GM23248 (cell line): Measurements from ENCODE around the gene ADAM17. TPM values are rescaled to one million over a fixed set of nuclear protein-coding genes. Genes with fewer than 3 reads are reported as not detected.
"Not testable (repeated sequence)": the region's sequence is repeated elsewhere in the genome, so short reads cannot be mapped to it uniquely, and the experiment has no call there.

ENCODE experiments used
- DNase-seq: peaks from one replicate; pipeline ENCODE4 v3.0.0-alpha.2; 2015
- H2AFZ ChIP-seq: fragments of 200-600 bp; sonication (generic); 2 replicates; pipeline ENCODE4 v1.6.1; 2016; ENCODE audit warnings: antibody characterized with exemption
- H3F3A ChIP-seq: fragments of 200-600 bp; sonication (generic); 2 replicates; pipeline ENCODE4 v1.6.1; 2016; ENCODE audit warnings: mild to moderate bottlenecking, antibody characterized with exemption, mixed run types; ENCODE audit not compliant: insufficient read depth
- H3K27ac ChIP-seq: fragments of 200-600 bp; sonication (generic); 2 replicates; pipeline ENCODE4 v1.5.1; 2016; ENCODE audit warnings: mild to moderate bottlenecking
- H3K27me3 ChIP-seq: fragments of 200-600 bp; sonication (generic); replicated peaks from 2 replicates; pipeline ENCODE4 v1.6.1; 2016; ENCODE audit warnings: mild to moderate bottlenecking; ENCODE audit not compliant: insufficient read depth
- H3K36me3 ChIP-seq: fragments of 200-600 bp; sonication (generic); 2 replicates; pipeline ENCODE4 v1.6.1; 2016; ENCODE audit warnings: low read depth, mild to moderate bottlenecking
- H3K4me1 ChIP-seq: fragments of 200-600 bp; sonication (generic); 2 replicates; pipeline ENCODE4 v1.6.1; 2016; ENCODE audit warnings: mild to moderate bottlenecking; ENCODE audit not compliant: insufficient read depth
- H3K4me2 ChIP-seq: fragments of 200-600 bp; sonication (generic); one replicate; pipeline ENCODE4 v1.6.1; 2016; ENCODE audit warnings: mild to moderate bottlenecking; ENCODE audit not compliant: unreplicated experiment
- H3K4me3 ChIP-seq: fragments of 200-600 bp; sonication (generic); 2 replicates; pipeline ENCODE4 v1.5.1; 2016; ENCODE audit warnings: mild to moderate bottlenecking
- H3K79me2 ChIP-seq: fragments of 200-600 bp; sonication (generic); 2 replicates; pipeline ENCODE4 v1.6.1; 2016; ENCODE audit warnings: mild to moderate bottlenecking; ENCODE audit not compliant: insufficient read depth
- H3K9ac ChIP-seq: fragments of 200-600 bp; sonication (generic); 2 replicates; pipeline ENCODE4 v1.6.1; 2016; ENCODE audit warnings: mild to moderate bottlenecking
- H3K9me2 ChIP-seq: fragments of 200-600 bp; sonication (generic); 2 replicates; pipeline ENCODE4 v1.6.1; 2016; ENCODE audit warnings: mixed run types, mild to moderate bottlenecking, moderate library complexity; ENCODE audit not compliant: insufficient read depth
- H3K9me3 ChIP-seq: fragments of 200-600 bp; sonication (generic); one replicate; pipeline ENCODE4 v1.6.1; 2017; ENCODE audit warnings: low read depth
- H4K20me1 ChIP-seq: fragments of 200-600 bp; sonication (generic); 2 replicates; pipeline ENCODE4 v1.6.0; 2016; ENCODE audit not compliant: insufficient read depth
- EZH2 ChIP-seq: fragments of 200-600 bp; sonication (generic); IDR thresholded peaks from 2 replicates; pipeline ENCODE4 v1.6.1; 2018; ENCODE audit warnings: antibody characterized with exemption, mild to moderate bottlenecking; ENCODE audit not compliant: insufficient read depth, poor library complexity, severe bottlenecking
- EZH2phosphoT487 ChIP-seq: fragments of 200-600 bp; sonication (generic); IDR thresholded peaks from 2 replicates; pipeline ENCODE4 v1.6.1; 2018; ENCODE audit warnings: antibody characterized with exemption, moderate library complexity, mild to moderate bottlenecking, low read depth; ENCODE audit not compliant: insufficient read depth
- WGBS, 2 experiments: methylation state at CpG; one replicate each; pipeline ENCODE4 v1.1.6; 2015 to 2017; ENCODE audit warnings: low lambda C conversion rate in 2 of 2, low coverage in 1 of 2; ENCODE audit errors: missing lambda C conversion rate in 2 of 2; 5-methylcytosine and 5-hydroxymethylcytosine counted together
- in situ Hi-C: fragments of 300-500 bp; cut with MboI; formaldehyde crosslinking; loops from 2 replicates; pipeline ENCODE4 v1.15.0; 2020
- polyA plus RNA-seq: library from polyadenylated mRNA; unstranded; fragments of >200 nt; fragmentation: Nextera tagmentation; extraction: Ambion mirVana; gene quantifications from 2 replicates; pipeline ENCODE4 v1.2.1, GENCODE V29; 2016
- total RNA-seq: library from RNA; depleted of rRNA; stranded (reverse); fragments of >200 nt; shearing (Covaris generic); gene quantifications from 2 replicates; pipeline ENCODE4 v1.2.3, GENCODE V29; 2014

ADAM17 gene
- total and polyA plus RNA-seq, 2 experiments from 2014 or later, result 20.9 to 31.8 TPM

DNA sequence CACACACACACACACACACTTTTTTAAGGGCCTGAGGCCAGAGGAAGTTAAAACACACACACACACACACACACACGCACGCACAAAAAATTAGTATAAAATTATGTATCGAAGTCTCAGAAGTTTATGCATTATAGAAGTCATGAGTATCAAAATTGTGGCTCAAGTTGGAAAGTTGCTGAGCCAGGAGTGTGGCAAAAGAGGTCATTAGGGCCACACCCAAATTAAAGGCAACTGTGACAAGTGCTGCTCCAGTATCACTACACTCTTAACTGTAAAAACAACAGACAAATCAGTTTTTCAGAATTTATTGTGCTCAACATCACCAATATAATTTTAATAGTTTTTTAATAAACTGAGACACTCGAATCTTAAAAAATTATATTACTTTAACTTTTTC, 38.3 kb upstream of the ADAM17 start:
- peak overlapping the region; percentile 84 for H3K27ac ChIP-seq
- H3K4me2 ChIP-seq, result peak overlapping the region; percentile 40
- 0 out of 2 replicates have a peak overlapping the region, but pooled peaks have one; percentile 9 for H3K4me3 ChIP-seq
- 22 to 35% methylated on average over 4 of the region's 4 CpGs for WGBS, 2 experiments
- peaks cover 96% of the 10 kb centered on the region for H3K79me2 ChIP-seq
- peak; percentile 32 for DNase-seq
- H3F3A ChIP-seq, result peaks cover 76% of the 10 kb centered on the region
- peaks cover 58% of the 10 kb centered on the region for H3K4me1 ChIP-seq
- no peak overlapping the region for H2AFZ ChIP-seq
- in situ Hi-C loops, result no loop called here
- H3K9me2 ChIP-seq, result no peaks in the 10 kb centered on the region
- H4K20me1 ChIP-seq, result peaks cover 25% of the 10 kb centered on the region
- no peak for TF ChIP-seq EZH2phosphoT487
- TF ChIP-seq EZH2, result no peak
- no peaks in the 10 kb centered on the region for H3K27me3 ChIP-seq
- H3K36me3 ChIP-seq, result peaks cover 40% of the 10 kb centered on the region
- H3K9me3 ChIP-seq, result no peaks in the 10 kb centered on the region
- H3K9ac ChIP-seq, result peak overlapping the region; percentile 60

DNA sequence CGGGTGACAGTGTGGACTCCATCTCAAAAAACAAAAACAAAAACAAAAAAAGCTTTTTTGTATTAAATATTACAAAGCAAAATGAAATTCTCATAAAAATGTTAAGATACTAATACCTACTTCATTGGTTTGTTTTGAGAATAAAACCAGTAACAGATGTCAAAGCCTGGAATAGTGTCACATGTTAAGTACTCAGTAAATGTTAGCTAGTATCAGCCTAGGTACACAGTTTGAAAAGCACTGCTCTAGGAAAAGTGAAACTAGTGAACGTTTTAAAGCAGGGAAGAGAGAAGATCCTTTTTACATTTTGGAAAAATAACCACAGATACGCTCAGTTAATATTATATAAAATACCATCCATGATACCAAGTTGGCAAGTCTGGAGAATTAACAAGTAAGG, 37.1 kb upstream of the ADAM17 start:
- Histone ChIP-seq H3F3A (peaks cover 72% of the 10 kb centered on the region), H3K9me2 (no peaks in the 10 kb centered on the region), H3K4me2 (peak overlapping the region; percentile 3), H4K20me1 (peaks cover 25% of the 10 kb centered on the region), H3K36me3 (peaks cover 36% of the 10 kb centered on the region), H3K9ac (peak overlapping the region; percentile 33), H3K4me3 (no peak overlapping the region), H3K27me3 (no peaks in the 10 kb centered on the region), H3K27ac (peak overlapping the region; percentile 84), H3K9me3 (no peaks in the 10 kb centered on the region), H2AFZ (no peak overlapping the region), H3K79me2 (peaks cover 96% of the 10 kb centered on the region), H3K4me1 (peaks cover 58% of the 10 kb centered on the region)
- DNase-seq, result no peak
- TF ChIP-seq EZH2phosphoT487 (no peak), EZH2 (no peak)
- in situ Hi-C loops, result no loop called here
- WGBS, 2 experiments, result 45% methylated on average over 3 of the region's 3 CpGs

DNA sequence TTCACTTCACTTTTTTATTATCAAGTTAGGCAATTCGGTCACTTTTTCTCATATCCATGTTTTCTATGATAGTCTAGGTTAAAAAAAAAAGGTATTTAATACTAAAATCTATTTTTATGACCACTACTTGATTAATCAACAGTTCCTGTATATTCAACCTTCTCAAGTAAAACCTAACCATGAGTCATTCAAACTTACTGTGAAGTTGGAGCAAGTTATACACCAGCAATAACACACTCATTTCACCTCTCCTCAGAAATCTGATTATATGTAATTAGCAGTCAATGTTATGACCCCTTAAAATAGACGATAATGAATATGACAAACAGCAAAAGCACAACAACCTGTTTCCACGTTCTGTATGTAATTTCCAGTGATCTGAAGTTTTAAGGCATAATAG, 35.0 kb upstream of the ADAM17 start:
- in situ Hi-C loops, result no loop called here
- H3F3A ChIP-seq, result peaks cover 73% of the 10 kb centered on the region
- H3K4me1 ChIP-seq, result peaks cover 50% of the 10 kb centered on the region
- no peaks in the 10 kb centered on the region for H3K27me3 ChIP-seq
- H3K36me3 ChIP-seq, result peaks cover 51% of the 10 kb centered on the region
- TF ChIP-seq EZH2 (no peak), EZH2phosphoT487 (no peak)
- no peak overlapping the region for H3K4me3 ChIP-seq
- 45% methylated on average over 3 of the region's 3 CpGs for WGBS, 2 experiments
- no peaks in the 10 kb centered on the region for H3K9me3 ChIP-seq
- H3K4me2 ChIP-seq, result no peak overlapping the region
- no peaks in the 10 kb centered on the region for H3K9me2 ChIP-seq
- no peak overlapping the region for H2AFZ ChIP-seq
- H4K20me1 ChIP-seq, result peaks cover 19% of the 10 kb centered on the region
- H3K27ac ChIP-seq, result peak overlapping the region; percentile 41
- peaks cover 96% of the 10 kb centered on the region for H3K79me2 ChIP-seq
- peak; percentile 71 for DNase-seq
- H3K9ac ChIP-seq, result 0 out of 2 replicates have a peak overlapping the region, but pooled peaks have one; percentile 10

DNA sequence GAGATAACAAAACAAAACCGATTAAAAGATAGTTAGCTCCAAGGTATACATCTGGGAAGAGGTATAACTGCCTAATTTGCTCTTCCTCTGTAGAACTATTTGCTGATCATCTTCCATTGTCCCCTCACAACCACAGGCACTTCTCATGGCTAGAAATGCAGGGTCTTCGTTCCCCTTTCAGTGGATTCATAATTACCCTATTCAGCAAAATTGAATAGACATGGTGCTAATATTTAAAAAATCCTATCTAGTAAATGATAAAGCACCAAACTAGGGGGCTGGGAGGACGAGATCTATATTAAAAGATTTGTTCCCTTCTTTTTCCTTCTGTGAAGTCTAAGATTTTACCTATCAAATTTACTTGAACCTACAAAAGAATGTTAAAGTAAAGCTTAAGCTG, 30.8 kb upstream of the ADAM17 start:
- Histone ChIP-seq H4K20me1 (peaks cover 14% of the 10 kb centered on the region), H3F3A (peaks cover 47% of the 10 kb centered on the region), H3K4me1 (peaks cover 17% of the 10 kb centered on the region), H3K4me2 (no peak overlapping the region), H3K4me3 (no peak overlapping the region), H2AFZ (no peak overlapping the region), H3K9ac (no peak overlapping the region), H3K79me2 (peaks cover 94% of the 10 kb centered on the region), H3K27me3 (no peaks in the 10 kb centered on the region), H3K36me3 (peaks cover 81% of the 10 kb centered on the region), H3K27ac (no peak overlapping the region), H3K9me3 (no peaks in the 10 kb centered on the region), H3K9me2 (no peaks in the 10 kb centered on the region)
- TF ChIP-seq EZH2, result no peak
- TF ChIP-seq EZH2phosphoT487, result no peak
- DNase-seq, result no peak
- WGBS, 2 experiments, result 83% methylated on average over 3 of the region's 3 CpGs
- in situ Hi-C loops, result no loop called here

DNA sequence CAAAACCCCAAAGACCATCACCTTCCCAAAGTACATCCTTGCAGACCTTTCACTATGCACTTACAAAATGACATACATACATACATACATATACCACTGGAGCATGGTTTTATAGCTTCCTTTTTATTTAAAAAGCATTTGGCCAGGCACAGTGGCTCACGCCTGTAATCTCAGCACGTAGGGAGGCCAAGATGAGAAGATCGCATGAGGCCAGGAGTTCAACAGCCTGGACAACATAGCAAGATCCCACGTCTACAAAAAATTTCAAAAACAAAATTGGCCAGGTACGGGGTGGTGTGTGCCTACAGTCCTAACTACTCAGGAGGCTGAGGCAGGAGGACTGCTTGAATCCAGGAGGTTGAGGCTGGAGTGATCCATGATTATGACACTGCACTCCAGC, 29.9 kb upstream of the ADAM17 start:
- H3K9me2 ChIP-seq, result no peaks in the 10 kb centered on the region
- TF ChIP-seq EZH2phosphoT487 (no peak), EZH2 (no peak)
- no peak overlapping the region for H2AFZ ChIP-seq
- no peak overlapping the region for H3K9ac ChIP-seq
- H3K79me2 ChIP-seq, result peaks cover 84% of the 10 kb centered on the region
- H3K27ac ChIP-seq, result no peak overlapping the region
- H3K4me2 ChIP-seq, result no peak overlapping the region
- H3F3A ChIP-seq, result peaks cover 37% of the 10 kb centered on the region
- no peak for DNase-seq
- in situ Hi-C loops, result no loop called here
- 95 to 98% methylated on average over 5 of the region's 5 CpGs for WGBS, 2 experiments
- no peaks in the 10 kb centered on the region for H3K27me3 ChIP-seq
- peaks cover 13% of the 10 kb centered on the region for H3K4me1 ChIP-seq
- no peaks in the 10 kb centered on the region for H3K9me3 ChIP-seq
- H3K36me3 ChIP-seq, result peaks cover 84% of the 10 kb centered on the region
- H3K4me3 ChIP-seq, result no peak overlapping the region
- H4K20me1 ChIP-seq, result peaks cover 10% of the 10 kb centered on the region

DNA sequence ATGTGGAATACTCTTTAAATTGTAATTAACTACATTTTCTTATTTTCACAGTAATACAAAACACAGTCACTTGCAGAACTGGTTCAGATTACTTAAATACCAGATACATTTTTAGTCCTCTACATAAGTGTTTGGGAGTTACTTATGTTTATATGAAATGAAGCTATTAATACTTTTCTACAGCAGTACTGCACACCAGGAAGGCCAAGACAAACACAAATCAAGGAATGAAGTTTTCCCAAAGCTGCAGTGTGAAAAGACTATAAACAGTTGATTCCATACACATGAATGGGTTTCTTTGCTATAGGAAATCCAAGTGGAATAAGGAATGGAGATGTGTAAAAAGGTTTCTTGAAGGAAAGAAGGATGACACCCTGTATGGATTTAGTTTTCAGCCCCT, 29.3 kb upstream of the ADAM17 start:
- in situ Hi-C loops, result not testable (repeated sequence)

More for the DNA sequence above, 29.3 kb upstream of the ADAM17 start:
- H4K20me1 ChIP-seq, H3K9me2 ChIP-seq, H3K4me3 ChIP-seq, H3K9me3 ChIP-seq, H2AFZ ChIP-seq, H3K4me2 ChIP-seq, DNase-seq, H3K27me3 ChIP-seq, H3K4me1 ChIP-seq, H3K9ac ChIP-seq, H3K27ac ChIP-seq: not testable (repeated sequence)
- peaks cover 78% of the 10 kb centered on the region for H3K79me2 ChIP-seq
- H3F3A ChIP-seq, result peaks cover 36% of the 10 kb centered on the region
- H3K36me3 ChIP-seq, result peaks cover 81% of the 10 kb centered on the region
